ENCODE data around the gene CCDC191.
A peak's percentile ranks its signal among the peaks of the same experiment; 100 is the strongest.

The CCDC191 gene

DNA sequence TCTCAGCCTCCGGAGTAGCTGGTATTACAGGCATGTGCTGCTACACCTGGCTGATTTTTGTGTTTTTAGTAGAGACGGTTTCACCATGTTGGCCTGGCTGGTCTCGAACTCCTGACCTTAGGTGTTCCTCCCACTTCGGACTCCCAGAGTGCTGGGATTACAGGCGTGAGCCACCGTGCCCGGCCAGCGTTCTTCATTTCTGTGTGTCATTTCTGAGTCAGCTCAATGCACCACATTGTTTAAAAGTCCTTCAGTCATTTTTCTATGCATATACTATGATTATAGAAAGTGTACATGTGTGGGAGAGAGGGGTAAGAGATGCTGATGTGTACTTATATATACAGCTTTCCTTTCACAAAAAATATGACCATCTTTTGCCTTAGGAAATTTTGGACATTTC is 2.3 kb upstream of the CCDC191 start:
- Histone ChIP-seq H3K4me1 (ENCODE audit: control insufficient read depth, insufficient read depth, low read length) (no peaks in the 10 kb centered on the region), H3K9me3 (ENCODE audit: control insufficient read depth, insufficient read depth, low read depth, low read length) (no peaks in the 10 kb centered on the region), H3K27ac (ENCODE audit: extremely low read depth, low read depth, low read length) (no peak overlapping the region), H3K4me3 (ENCODE audit: low read depth, low read length) (no peak overlapping the region), H3K36me3 (ENCODE audit: control insufficient read depth in 2 of 2, insufficient read depth in 1 of 2, low read length in 2 of 2) (peaks cover 0 to 12% of the 10 kb centered on the region in 2 experiments; a peak in 1 of 3 replicates)
- POLR2A ChIA-PET = no interaction called here
- TF ChIP-seq YY2 (tag by site-specific recombination; IDR thresholded peaks at IDR 0.05) (no peak), KLF9 (tag by site-specific recombination; IDR thresholded peaks at IDR 0.05; ENCODE audit: low read depth) (no peak), ZNF544 (tag by site-specific recombination; IDR thresholded peaks at IDR 0.05) (no peak), ZNF155 (tag by site-specific recombination; IDR thresholded peaks at IDR 0.05) (no peak), KLF1 (tag by site-specific recombination; IDR thresholded peaks at IDR 0.05) (no peak)
- CTCF ChIA-PET = no interaction called here

DNA sequence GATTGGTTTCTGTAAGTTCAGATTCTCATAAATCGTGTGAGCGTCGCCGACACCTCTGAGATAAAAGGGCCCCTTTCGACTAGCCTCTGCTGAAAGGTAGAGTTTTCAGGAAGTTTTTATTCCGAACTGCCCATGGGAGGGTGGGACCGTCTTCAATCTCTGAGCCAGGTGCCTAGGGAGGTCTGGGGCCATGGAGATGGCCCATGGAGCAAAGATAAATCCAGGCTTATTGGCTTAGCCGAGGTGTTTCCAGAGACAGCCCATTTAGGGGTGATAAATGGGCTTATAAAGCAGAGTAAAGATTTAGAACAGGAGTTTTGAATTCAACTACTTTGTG is 653 bp upstream of the CCDC191 start:
- H3K27ac ChIP-seq (ENCODE audit: extremely low read depth, low read depth, low read length) = no peak overlapping the region
- CTCF ChIA-PET = no interaction called here
- TF ChIP-seq, protein P1, sequence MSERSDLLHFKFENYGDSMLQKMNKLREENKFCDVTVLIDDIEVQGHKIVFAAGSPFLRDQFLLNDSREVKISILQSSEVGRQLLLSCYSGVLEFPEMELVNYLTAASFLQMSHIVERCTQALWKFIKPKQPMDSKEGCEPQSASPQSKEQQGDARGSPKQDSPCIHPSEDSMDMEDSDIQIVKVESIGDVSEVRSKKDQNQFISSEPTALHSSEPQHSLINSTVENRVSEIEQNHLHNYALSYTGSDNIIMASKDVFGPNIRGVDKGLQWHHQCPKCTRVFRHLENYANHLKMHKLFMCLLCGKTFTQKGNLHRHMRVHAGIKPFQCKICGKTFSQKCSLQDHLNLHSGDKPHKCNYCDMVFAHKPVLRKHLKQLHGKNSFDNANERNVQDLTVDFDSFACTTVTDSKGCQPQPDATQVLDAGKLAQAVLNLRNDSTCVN (tag by site-specific recombination; optimal IDR thresholded peaks at IDR 0.05) = no peak
- TF ChIP-seq ZBTB48 (tag by site-specific recombination; IDR thresholded peaks at IDR 0.05) (0 out of 2 replicates have a peak, but pooled peaks have one; percentile 5), ZNF335 (tag by site-specific recombination; conservative IDR thresholded peaks at IDR 0.05) (no peak; the same call in 1 of the 2 replicates), SCRT2 (tag by site-specific recombination; IDR thresholded peaks at IDR 0.05) (peak; percentile 3; the same call in 1 of the 2 replicates), ZNF529 (tag by site-specific recombination; IDR thresholded peaks at IDR 0.05; ENCODE audit: insufficient replicate concordance) (no peak), ZNF239 (tag by site-specific recombination; IDR thresholded peaks at IDR 0.05) (no peak), ZFP69B (tag by site-specific recombination; IDR thresholded peaks at IDR 0.05) (0 out of 2 replicates have a peak, but pooled peaks have one; percentile 2)
- H3K4me3 ChIP-seq (ENCODE audit: low read depth, low read length) = peak overlapping the region; percentile 86
- H3K36me3 ChIP-seq (ENCODE audit: control insufficient read depth in 2 of 2, insufficient read depth in 1 of 2, low read length in 2 of 2) = peaks cover 0 to 12% of the 10 kb centered on the region in 2 experiments; a peak in 1 of 3 replicates
- H3K9me3 ChIP-seq (ENCODE audit: control insufficient read depth, insufficient read depth, low read depth, low read length) = no peaks in the 10 kb centered on the region
- no peaks in the 10 kb centered on the region for H3K4me1 ChIP-seq (ENCODE audit: control insufficient read depth, insufficient read depth, low read length)
- POLR2A ChIA-PET = no interaction called here

DNA sequence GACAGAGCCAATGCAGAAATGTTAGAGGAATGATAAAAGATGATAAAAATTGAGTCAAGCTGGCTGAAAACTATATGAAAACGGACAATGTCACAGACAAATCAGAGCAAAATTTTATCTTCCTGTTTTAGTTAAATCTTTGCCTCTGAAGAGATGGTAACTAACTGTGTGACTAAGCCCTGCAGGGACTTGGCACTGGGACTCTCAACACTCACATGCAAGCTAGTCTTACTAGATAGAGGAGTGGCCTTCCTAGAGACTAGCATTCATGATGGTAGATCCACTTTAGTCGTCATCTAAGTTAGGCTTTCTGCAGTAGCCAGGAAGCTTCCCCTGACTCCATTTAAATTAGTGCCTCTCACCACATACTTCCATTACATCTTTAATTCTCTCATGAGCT is 4.1 kb downstream of the CCDC191 start:
- CTCF ChIA-PET = no interaction called here

DNA sequence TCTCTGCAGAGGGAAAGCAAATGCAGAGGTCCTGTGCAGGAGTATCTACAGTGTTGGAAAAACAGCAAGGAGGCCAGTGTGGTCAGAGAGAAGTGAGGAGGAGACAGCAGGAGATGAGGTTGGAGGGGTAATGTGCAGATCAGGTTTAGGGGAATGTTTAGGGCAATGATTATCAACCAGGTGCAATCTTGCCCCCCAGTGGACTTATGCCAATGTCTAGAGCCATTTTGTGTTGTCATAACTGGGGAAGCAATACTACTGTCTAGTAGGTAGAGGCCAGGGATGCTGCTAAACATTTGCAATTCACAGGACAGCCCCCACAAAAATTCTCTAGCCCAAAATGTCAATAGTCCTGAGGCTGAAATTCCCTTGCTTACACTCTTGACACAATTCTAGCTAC is 13.1 kb downstream of the CCDC191 start:
- POLR2A ChIA-PET = no interaction called here
- CTCF ChIA-PET = no interaction called here
- no peaks in the 10 kb centered on the region for H3K4me1 ChIP-seq (ENCODE audit: control insufficient read depth, insufficient read depth, low read length)
- no peak overlapping the region for H3K4me3 ChIP-seq (ENCODE audit: low read depth, low read length)
- no peaks in the 10 kb centered on the region for H3K36me3 ChIP-seq (ENCODE audit: control insufficient read depth in 2 of 2, insufficient read depth in 1 of 2, low read length in 2 of 2)
- H3K27ac ChIP-seq (ENCODE audit: extremely low read depth, low read depth, low read length) = no peak overlapping the region
- no peaks in the 10 kb centered on the region for H3K9me3 ChIP-seq (ENCODE audit: control insufficient read depth, insufficient read depth, low read depth, low read length)
- TF ChIP-seq, protein P2, sequence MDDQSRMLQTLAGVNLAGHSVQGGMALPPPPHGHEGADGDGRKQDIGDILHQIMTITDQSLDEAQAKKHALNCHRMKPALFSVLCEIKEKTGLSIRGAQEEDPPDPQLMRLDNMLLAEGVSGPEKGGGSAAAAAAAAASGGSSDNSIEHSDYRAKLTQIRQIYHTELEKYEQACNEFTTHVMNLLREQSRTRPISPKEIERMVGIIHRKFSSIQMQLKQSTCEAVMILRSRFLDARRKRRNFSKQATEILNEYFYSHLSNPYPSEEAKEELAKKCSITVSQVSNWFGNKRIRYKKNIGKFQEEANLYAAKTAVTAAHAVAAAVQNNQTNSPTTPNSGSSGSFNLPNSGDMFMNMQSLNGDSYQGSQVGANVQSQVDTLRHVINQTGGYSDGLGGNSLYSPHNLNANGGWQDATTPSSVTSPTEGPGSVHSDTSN (CRISPR knock-in tag; IDR thresholded peaks at IDR 0.05) = no peak
- TF ChIP-seq ZNF624 (tag by site-specific recombination; IDR thresholded peaks at IDR 0.05) = no peak
- TF ChIP-seq SALL2 (tag by site-specific recombination; IDR thresholded peaks at IDR 0.05; ENCODE audit: borderline replicate concordance) = no peak
- no peak for TF ChIP-seq ZNF169 (tag by site-specific recombination; IDR thresholded peaks at IDR 0.05)
- no peak for TF ChIP-seq ZNF768 (tag by site-specific recombination; IDR thresholded peaks at IDR 0.05)
- TF ChIP-seq ZNF24 (tag by site-specific recombination; IDR thresholded peaks at IDR 0.05) = no peak
- TF ChIP-seq ZNF670 (tag by site-specific recombination; IDR thresholded peaks at IDR 0.05; ENCODE audit: low read depth) = no peak
- no peak for TF ChIP-seq ZBTB1 (tag by site-specific recombination; IDR thresholded peaks at IDR 0.05)

More for the DNA sequence above, 4.1 kb downstream of the CCDC191 start:
- POLR2A ChIA-PET = no interaction called here
- TF ChIP-seq, protein P3, sequence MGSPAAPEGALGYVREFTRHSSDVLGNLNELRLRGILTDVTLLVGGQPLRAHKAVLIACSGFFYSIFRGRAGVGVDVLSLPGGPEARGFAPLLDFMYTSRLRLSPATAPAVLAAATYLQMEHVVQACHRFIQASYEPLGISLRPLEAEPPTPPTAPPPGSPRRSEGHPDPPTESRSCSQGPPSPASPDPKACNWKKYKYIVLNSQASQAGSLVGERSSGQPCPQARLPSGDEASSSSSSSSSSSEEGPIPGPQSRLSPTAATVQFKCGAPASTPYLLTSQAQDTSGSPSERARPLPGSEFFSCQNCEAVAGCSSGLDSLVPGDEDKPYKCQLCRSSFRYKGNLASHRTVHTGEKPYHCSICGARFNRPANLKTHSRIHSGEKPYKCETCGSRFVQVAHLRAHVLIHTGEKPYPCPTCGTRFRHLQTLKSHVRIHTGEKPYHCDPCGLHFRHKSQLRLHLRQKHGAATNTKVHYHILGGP (tag by site-specific recombination; IDR thresholded peaks at IDR 0.05) = no peak
- TF ChIP-seq ZNF785 (tag by site-specific recombination; IDR thresholded peaks at IDR 0.05) (no peak), TCF7L2 (IDR thresholded peaks at IDR 0.05; ENCODE audit: borderline replicate concordance, low read depth, low read length) (no peak)
- no peak overlapping the region for H3K27ac ChIP-seq (ENCODE audit: extremely low read depth, low read depth, low read length)
- no peaks in the 10 kb centered on the region for H3K4me1 ChIP-seq (ENCODE audit: control insufficient read depth, insufficient read depth, low read length)
- H3K4me3 ChIP-seq (ENCODE audit: low read depth, low read length) = no peak overlapping the region
- H3K9me3 ChIP-seq (ENCODE audit: control insufficient read depth, insufficient read depth, low read depth, low read length) = no peaks in the 10 kb centered on the region
- H3K36me3 ChIP-seq (ENCODE audit: control insufficient read depth in 2 of 2, insufficient read depth in 1 of 2, low read length in 2 of 2) = no peaks in the 10 kb centered on the region
